ENCODE measurements around the gene MRPL28.

Gene MRPL28

GRCh38 chr16:366476-366875 lies 3.9 kb downstream of the MRPL28 start:
- Histone ChIP-seq H3K79me2 (ENCODE audit: insufficient read depth, low read length) (no peaks in the 10 kb centered on the region), H3F3A (ENCODE audit: insufficient read depth) (0 out of 2 replicates have a peak, but pooled peaks cover 4% of the 10 kb centered on the region), H3K9me2 (replicated peaks; ENCODE audit: insufficient read depth, low read length) (no peaks in the 10 kb centered on the region), H3K27me3 (ENCODE audit: low read length) (no peaks in the 10 kb centered on the region), H4K20me1 (ENCODE audit: low read depth, low read length) (no peaks in the 10 kb centered on the region), H3K27ac (ENCODE audit: low read depth, low read length) (no peak overlapping the region), H3K4me2 (ENCODE audit: low read depth, low read length, poor library complexity, severe bottlenecking) (no peak overlapping the region), H3K4me3 (ENCODE audit: insufficient read depth, low read length, poor library complexity, severe bottlenecking) (no peak overlapping the region), H2AFZ (ENCODE audit: low read depth, low read length, severe bottlenecking) (no peak overlapping the region), H3K9ac (ENCODE audit: low read length) (no peak overlapping the region), H3K36me3 (ENCODE audit: low read length) (no peaks in the 10 kb centered on the region), H3K9me3 (ENCODE audit: insufficient read depth, low read length) (no peaks in the 10 kb centered on the region)
- TF ChIP-seq EZH2phosphoT487 (conservative IDR thresholded peaks at IDR 0.05; ENCODE audit: low read length) (no peak), CTCF (IDR thresholded peaks at IDR 0.05; ENCODE audit: insufficient read depth, low read length, poor library complexity, severe bottlenecking) (no peak)

- Histone ChIP-seq H3K4me3 (ENCODE audit: insufficient read depth, low read length, poor library complexity, severe bottlenecking) (no peak overlapping the region), H3K9me3 (ENCODE audit: insufficient read depth, low read length) (no peaks in the 10 kb centered on the region), H3K9ac (ENCODE audit: low read length) (no peak overlapping the region), H2AFZ (ENCODE audit: low read depth, low read length, severe bottlenecking) (no peak overlapping the region), H3K36me3 (ENCODE audit: low read length) (no peaks in the 10 kb centered on the region), H3K4me2 (ENCODE audit: low read depth, low read length, poor library complexity, severe bottlenecking) (no peak overlapping the region), H3K79me2 (ENCODE audit: insufficient read depth, low read length) (no peaks in the 10 kb centered on the region), H3K27me3 (ENCODE audit: low read length) (no peaks in the 10 kb centered on the region), H3F3A (ENCODE audit: insufficient read depth) (no peaks in the 10 kb centered on the region), H3K9me2 (replicated peaks; ENCODE audit: insufficient read depth, low read length) (no peaks in the 10 kb centered on the region), H4K20me1 (ENCODE audit: low read depth, low read length) (no peaks in the 10 kb centered on the region), H3K27ac (ENCODE audit: low read depth, low read length) (no peak overlapping the region)
- TF ChIP-seq EZH2phosphoT487 (conservative IDR thresholded peaks at IDR 0.05; ENCODE audit: low read length) (no peak), CTCF (IDR thresholded peaks at IDR 0.05; ENCODE audit: insufficient read depth, low read length, poor library complexity, severe bottlenecking) (no peak)
Observed at GRCh38 chr16:364595-365491, 5.5 kb downstream of the MRPL28 start.

GRCh38 chr16:363766-364490 lies 6.4 kb downstream of the MRPL28 start:
- Histone ChIP-seq H3K9me3 (ENCODE audit: insufficient read depth, low read length) (no peaks in the 10 kb centered on the region), H3F3A (ENCODE audit: insufficient read depth) (no peaks in the 10 kb centered on the region), H4K20me1 (ENCODE audit: low read depth, low read length) (no peaks in the 10 kb centered on the region), H3K9me2 (replicated peaks; ENCODE audit: insufficient read depth, low read length) (no peaks in the 10 kb centered on the region), H3K9ac (ENCODE audit: low read length) (no peak overlapping the region), H3K27me3 (ENCODE audit: low read length) (no peaks in the 10 kb centered on the region), H3K36me3 (ENCODE audit: low read length) (no peaks in the 10 kb centered on the region), H3K4me3 (ENCODE audit: insufficient read depth, low read length, poor library complexity, severe bottlenecking) (no peak overlapping the region), H3K4me2 (ENCODE audit: low read depth, low read length, poor library complexity, severe bottlenecking) (no peak overlapping the region), H3K27ac (ENCODE audit: low read depth, low read length) (no peak overlapping the region), H3K79me2 (ENCODE audit: insufficient read depth, low read length) (no peaks in the 10 kb centered on the region), H2AFZ (ENCODE audit: low read depth, low read length, severe bottlenecking) (no peak overlapping the region)
- TF ChIP-seq CTCF (IDR thresholded peaks at IDR 0.05; ENCODE audit: insufficient read depth, low read length, poor library complexity, severe bottlenecking) (no peak), EZH2phosphoT487 (conservative IDR thresholded peaks at IDR 0.05; ENCODE audit: low read length) (no peak)
